OCI-LY3 (cell line): Measurements from ENCODE around the gene ACBD6.

Experiments
- H2AFZ ChIP-seq: fragments of 200-600, 300-600 bp; shearing (Covaris generic); 2 replicates; pipeline ENCODE4 v1.6.0; 2014; ENCODE audit warnings: antibody characterized with exemption, low read depth, low read length
- H3K27ac ChIP-seq: fragments of 200-600, 300-600 bp; sonication (generic); 2 replicates; pipeline ENCODE4 v1.5.1; 2014; ENCODE audit warnings: mild to moderate bottlenecking, low read length, moderate library complexity, mixed read lengths
- H3K27me3 ChIP-seq: fragments of 200-600, 300-600 bp; sonication (generic); 2 replicates; pipeline ENCODE4 v1.6.1; 2014; ENCODE audit warnings: low read depth, low read length, mixed read lengths
- H3K36me3 ChIP-seq: fragments of 200-600, 300-600 bp; sonication (generic); replicated peaks from 2 replicates; pipeline ENCODE3; 2014; ENCODE audit warnings: low read depth, low read length, mixed read lengths
- H3K4me1 ChIP-seq: fragments of 300-600, 200-600 bp; sonication (generic); 2 replicates; pipeline ENCODE4 v1.6.1; 2014; ENCODE audit warnings: low read length, mixed read lengths
- H3K4me2 ChIP-seq: fragments of 200-600, 300-600 bp; sonication (generic); 2 replicates; pipeline ENCODE4 v1.6.1; 2014; ENCODE audit warnings: low read length, mixed read lengths
- H3K4me3 ChIP-seq: fragments of 300-600, 200-600 bp; sonication (generic); 2 replicates; pipeline ENCODE4 v1.5.1; 2014; ENCODE audit warnings: antibody characterized with exemption, mild to moderate bottlenecking, low read length, moderate library complexity
- H3K79me2 ChIP-seq: fragments of 300-600, 200-600 bp; shearing (Covaris generic); 2 replicates; pipeline ENCODE4 v1.6.1; 2014; ENCODE audit warnings: mild to moderate bottlenecking, low read length, mixed read lengths
- H3K9ac ChIP-seq: fragments of 300-600, 200-600 bp; shearing (Covaris generic); 2 replicates; pipeline ENCODE4 v1.6.0; 2014; ENCODE audit warnings: mild to moderate bottlenecking, low read length, moderate library complexity
- H3K9me3 ChIP-seq: fragments of 200-600, 300-600 bp; shearing (Covaris generic); 2 replicates; pipeline ENCODE4 v1.6.1; 2014; ENCODE audit warnings: low read length, mixed read lengths; ENCODE audit not compliant: insufficient read depth
- H4K20me1 ChIP-seq: fragments of 200-600, 300-600 bp; sonication (generic); 2 replicates; pipeline ENCODE4 v1.6.1; 2016; ENCODE audit warnings: low read length, mixed read lengths; ENCODE audit not compliant: insufficient read depth
- CTCF ChIP-seq: fragments of 200-600, 300-600 bp; sonication (generic); IDR thresholded peaks from 2 replicates; pipeline ENCODE4 v1.5.1; 2014; ENCODE audit warnings: antibody characterized with exemption, low read length, low read depth
- EZH2phosphoT487 ChIP-seq: fragments of 200-600 bp; shearing (Covaris generic); IDR thresholded peaks from 2 replicates; pipeline ENCODE4 v1.6.1; 2018; ENCODE audit warnings: antibody characterized with exemption, mixed run types, low read depth

The ACBD6 gene

GRCh38 chr1:180519846-180520245 lies 17.5 kb upstream of the ACBD6 start:
- no peak overlapping the region for H3K27ac ChIP-seq
- no peaks in the 10 kb centered on the region for H3K36me3 ChIP-seq
- H3K9me3 ChIP-seq, result no peaks in the 10 kb centered on the region
- no peaks in the 10 kb centered on the region for H3K79me2 ChIP-seq
- TF ChIP-seq CTCF, result no peak
- no peak for TF ChIP-seq EZH2phosphoT487
- no peak overlapping the region for H3K4me3 ChIP-seq
- no peak overlapping the region for H3K4me2 ChIP-seq
- H3K4me1 ChIP-seq, result peaks cover 6% of the 10 kb centered on the region
- H3K27me3 ChIP-seq, result 0 out of 2 replicates have a peak, but pooled peaks cover 6% of the 10 kb centered on the region
- no peaks in the 10 kb centered on the region for H4K20me1 ChIP-seq
- H2AFZ ChIP-seq, result 0 out of 2 replicates have a peak overlapping the region, but pooled peaks have one; percentile 1
- H3K9ac ChIP-seq, result no peak overlapping the region

- H3K9me3 ChIP-seq, result no peaks in the 10 kb centered on the region
- H3K27me3 ChIP-seq, result 0 out of 2 replicates have a peak, but pooled peaks cover 9% of the 10 kb centered on the region
- H4K20me1 ChIP-seq, result no peaks in the 10 kb centered on the region
- H2AFZ ChIP-seq, result peak overlapping the region; percentile 79
- H3K27ac ChIP-seq, result no peak overlapping the region
- peak overlapping the region; percentile 19 for H3K9ac ChIP-seq
- H3K4me2 ChIP-seq, result peak overlapping the region; percentile 40
- no peak overlapping the region for H3K4me3 ChIP-seq
- TF ChIP-seq EZH2phosphoT487 (no peak), CTCF (peak; percentile 90)
- H3K79me2 ChIP-seq, result no peaks in the 10 kb centered on the region
- peaks cover 5% of the 10 kb centered on the region for H3K4me1 ChIP-seq
- no peaks in the 10 kb centered on the region for H3K36me3 ChIP-seq
These were observed 13.5 kb upstream of the ACBD6 start for GRCh38 chr1:180515857-180516388.

GRCh38 chr1:180515364-180515763 lies 13.0 kb upstream of the ACBD6 start:
- Histone ChIP-seq H3K9me3 (no peaks in the 10 kb centered on the region), H3K4me3 (no peak overlapping the region), H3K4me2 (peak overlapping the region; percentile 2; the same call in 1 of the 2 replicates), H3K4me1 (peaks cover 5% of the 10 kb centered on the region), H3K27me3 (0 out of 2 replicates have a peak, but pooled peaks cover 9% of the 10 kb centered on the region), H3K27ac (no peak overlapping the region), H2AFZ (peak overlapping the region; percentile 79; the same call in 1 of the 2 replicates), H4K20me1 (no peaks in the 10 kb centered on the region), H3K79me2 (no peaks in the 10 kb centered on the region), H3K9ac (no peak overlapping the region), H3K36me3 (no peaks in the 10 kb centered on the region)
- TF ChIP-seq CTCF (no peak), EZH2phosphoT487 (no peak)

GRCh38 chr1:180513531-180513930 lies 11.2 kb upstream of the ACBD6 start:
- H3K9me3 ChIP-seq, result no peaks in the 10 kb centered on the region
- TF ChIP-seq EZH2phosphoT487 (no peak), CTCF (no peak)
- no peaks in the 10 kb centered on the region for H3K79me2 ChIP-seq
- H2AFZ ChIP-seq, result no peak overlapping the region; the same call in 1 of the 2 replicates
- H3K27ac ChIP-seq, result no peak overlapping the region
- H3K27me3 ChIP-seq, result 0 out of 2 replicates have a peak, but pooled peaks cover 3% of the 10 kb centered on the region
- no peak overlapping the region for H3K9ac ChIP-seq
- no peak overlapping the region for H3K4me3 ChIP-seq
- peaks cover 5% of the 10 kb centered on the region for H3K4me1 ChIP-seq
- no peaks in the 10 kb centered on the region for H3K36me3 ChIP-seq
- H4K20me1 ChIP-seq, result no peaks in the 10 kb centered on the region
- no peak overlapping the region for H3K4me2 ChIP-seq
